ENCODE results near the gene SH2D5. TPM values are rescaled to one million over a fixed set of nuclear protein-coding genes. Genes with fewer than 3 reads are reported as not detected.
A peak's percentile ranks its signal among the peaks of the same experiment; 100 is the strongest.

SH2D5 gene
- total RNA-seq, 1 donor from 2014 or later, result 5.9 TPM

DNA sequence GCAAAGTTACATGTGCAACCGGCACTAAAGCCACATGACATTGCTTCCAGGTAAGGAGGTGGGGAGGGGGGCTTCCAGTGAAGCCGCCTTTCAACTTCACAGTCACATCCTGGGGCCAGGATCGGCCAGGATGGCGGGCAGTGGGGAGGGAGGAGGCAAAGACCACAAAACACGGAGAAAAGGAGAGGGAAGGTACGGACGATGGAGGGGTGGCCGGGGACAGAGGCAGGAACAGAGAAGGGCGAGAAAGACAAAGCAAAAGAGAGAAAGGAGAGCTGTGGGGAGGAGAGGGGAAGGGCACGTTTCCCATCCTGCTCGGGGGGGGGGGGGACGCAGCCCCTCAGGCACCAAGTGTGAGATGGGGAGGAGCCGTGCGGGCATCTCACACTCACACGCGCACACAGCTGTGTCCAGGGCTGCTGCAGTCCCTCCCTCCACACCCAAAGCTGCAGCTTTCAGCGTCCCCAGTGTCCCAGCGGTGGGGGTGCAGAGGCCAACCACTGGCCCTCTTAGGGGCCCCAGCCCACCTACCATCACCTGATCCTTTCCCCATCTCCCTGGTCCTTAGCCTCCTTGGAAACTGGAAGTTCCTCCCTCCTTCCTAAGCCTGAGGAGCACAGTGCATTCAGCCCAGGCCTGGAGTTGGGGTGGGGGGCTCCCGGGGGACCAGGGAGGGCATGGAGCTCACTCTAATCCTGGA, 2.4 kb downstream of the SH2D5 start:
- Mint-ChIP-seq H3K4me1 (ENCODE audit: low read depth, unreplicated experiment) (peaks cover 6% of the 10 kb centered on the region), H3K27ac (ENCODE audit: unreplicated experiment) (no peak overlapping the region), H3K4me3 (ENCODE audit: unreplicated experiment) (peak overlapping the region; percentile 73), H3K27me3 (ENCODE audit: low read depth, unreplicated experiment) (peaks cover 15% of the 10 kb centered on the region), H3K36me3 (ENCODE audit: low read depth, unreplicated experiment) (no peaks in the 10 kb centered on the region), H3K9me3 (ENCODE audit: unreplicated experiment) (no peaks in the 10 kb centered on the region)
- no peak for FAIRE-seq
- H3K4me2 ChIP-seq (ENCODE audit: low read length), result no peak overlapping the region
- no peak overlapping the region for H2AFZ ChIP-seq (ENCODE audit: low read depth, low read length)
- H3K4me3 ChIP-seq (ENCODE audit: insufficient read depth, low read depth, low read length), result no peak overlapping the region
- no peak for DNase-seq (ENCODE audit: low read depth)
- H3K27ac ChIP-seq (ENCODE audit: low read depth, low read length), result no peak overlapping the region
- no peak for TF ChIP-seq EZH2 (IDR thresholded peaks at IDR 0.05; ENCODE audit: insufficient read depth, low read length)
- TF ChIP-seq, protein P1, sequence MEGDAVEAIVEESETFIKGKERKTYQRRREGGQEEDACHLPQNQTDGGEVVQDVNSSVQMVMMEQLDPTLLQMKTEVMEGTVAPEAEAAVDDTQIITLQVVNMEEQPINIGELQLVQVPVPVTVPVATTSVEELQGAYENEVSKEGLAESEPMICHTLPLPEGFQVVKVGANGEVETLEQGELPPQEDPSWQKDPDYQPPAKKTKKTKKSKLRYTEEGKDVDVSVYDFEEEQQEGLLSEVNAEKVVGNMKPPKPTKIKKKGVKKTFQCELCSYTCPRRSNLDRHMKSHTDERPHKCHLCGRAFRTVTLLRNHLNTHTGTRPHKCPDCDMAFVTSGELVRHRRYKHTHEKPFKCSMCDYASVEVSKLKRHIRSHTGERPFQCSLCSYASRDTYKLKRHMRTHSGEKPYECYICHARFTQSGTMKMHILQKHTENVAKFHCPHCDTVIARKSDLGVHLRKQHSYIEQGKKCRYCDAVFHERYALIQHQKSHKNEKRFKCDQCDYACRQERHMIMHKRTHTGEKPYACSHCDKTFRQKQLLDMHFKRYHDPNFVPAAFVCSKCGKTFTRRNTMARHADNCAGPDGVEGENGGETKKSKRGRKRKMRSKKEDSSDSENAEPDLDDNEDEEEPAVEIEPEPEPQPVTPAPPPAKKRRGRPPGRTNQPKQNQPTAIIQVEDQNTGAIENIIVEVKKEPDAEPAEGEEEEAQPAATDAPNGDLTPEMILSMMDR (IDR thresholded peaks at IDR 0.05; ENCODE audit: insufficient read depth, low read depth, low read length), result no peak
- H4K20me1 ChIP-seq (ENCODE audit: insufficient read depth, low read length), result peaks cover 4% of the 10 kb centered on the region
- H3K79me2 ChIP-seq (ENCODE audit: insufficient read depth, low read length), result no peaks in the 10 kb centered on the region
- H3K9me3 ChIP-seq (ENCODE audit: insufficient read depth, low read depth, low read length), result no peaks in the 10 kb centered on the region
- H3K36me3 ChIP-seq (ENCODE audit: insufficient read depth, low read length), result no peaks in the 10 kb centered on the region
- no peak overlapping the region for H3K9ac ChIP-seq (ENCODE audit: low read length)
- H3K27me3 ChIP-seq (ENCODE audit: insufficient read depth, low read length), result peaks cover 5% of the 10 kb centered on the region
- H3K4me1 ChIP-seq (ENCODE audit: insufficient read depth, low read length), result peaks cover 16% of the 10 kb centered on the region

DNA sequence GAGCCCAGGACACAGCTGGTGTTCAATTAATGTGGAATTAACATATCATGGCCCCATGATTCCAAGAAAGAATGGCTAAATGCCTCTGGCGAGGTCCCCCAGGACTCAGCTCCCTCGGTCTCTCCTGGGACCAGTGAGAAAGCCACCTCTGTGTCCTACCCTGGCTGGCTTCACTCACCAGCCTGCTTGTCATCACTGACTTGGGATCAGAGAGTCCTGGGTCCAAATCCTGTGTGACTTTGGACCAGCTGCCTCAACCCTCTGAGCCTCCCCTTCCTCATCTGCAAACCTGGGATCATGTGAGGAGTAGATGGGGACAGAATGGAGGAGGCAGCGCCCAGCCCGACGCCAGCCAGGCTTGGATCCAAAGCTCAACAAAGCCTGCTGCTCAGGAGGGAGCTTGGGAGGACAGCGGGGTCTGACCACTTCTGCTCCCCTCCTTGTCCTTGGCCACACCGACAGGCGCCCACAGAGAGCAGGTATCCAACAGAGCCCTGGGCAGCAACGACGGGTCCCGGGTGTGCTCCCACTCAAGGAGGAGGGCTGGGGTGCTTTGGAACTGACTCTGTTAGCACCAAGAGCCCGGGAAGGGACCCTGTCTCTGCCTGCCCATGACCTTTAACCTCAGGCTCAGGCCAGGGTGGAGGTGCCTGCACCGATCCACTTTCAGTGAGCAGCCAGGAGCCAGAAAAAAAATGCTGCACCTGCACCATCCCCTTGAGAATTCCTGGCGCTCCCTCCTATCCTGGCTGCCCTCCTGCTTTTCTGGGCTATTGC, 3.2 kb downstream of the SH2D5 start:
- TF ChIP-seq, protein P1 (IDR thresholded peaks at IDR 0.05; ENCODE audit: insufficient read depth, low read depth, low read length), result no peak
- peak; percentile 39 for TF ChIP-seq EZH2 (IDR thresholded peaks at IDR 0.05; ENCODE audit: insufficient read depth, low read length)
- H3K9me3 Mint-ChIP-seq (ENCODE audit: unreplicated experiment), result no peaks in the 10 kb centered on the region
- no peak overlapping the region for H3K4me3 ChIP-seq (ENCODE audit: insufficient read depth, low read depth, low read length)
- FAIRE-seq, result no peak
- H3K79me2 ChIP-seq (ENCODE audit: insufficient read depth, low read length), result no peaks in the 10 kb centered on the region
- no peak overlapping the region for H3K4me3 Mint-ChIP-seq (ENCODE audit: unreplicated experiment)
- peaks cover 6% of the 10 kb centered on the region for H3K4me1 Mint-ChIP-seq (ENCODE audit: low read depth, unreplicated experiment)
- no peaks in the 10 kb centered on the region for H3K36me3 ChIP-seq (ENCODE audit: insufficient read depth, low read length)
- no peak overlapping the region for H3K27ac Mint-ChIP-seq (ENCODE audit: unreplicated experiment)
- peaks cover 4% of the 10 kb centered on the region for H4K20me1 ChIP-seq (ENCODE audit: insufficient read depth, low read length)
- DNase-seq (ENCODE audit: low read depth), result no peak
- no peak overlapping the region for H2AFZ ChIP-seq (ENCODE audit: low read depth, low read length)
- H3K27me3 ChIP-seq (ENCODE audit: insufficient read depth, low read length), result peaks cover 5% of the 10 kb centered on the region
- H3K36me3 Mint-ChIP-seq (ENCODE audit: low read depth, unreplicated experiment), result no peaks in the 10 kb centered on the region
- H3K4me1 ChIP-seq (ENCODE audit: insufficient read depth, low read length), result peaks cover 16% of the 10 kb centered on the region
- H3K9ac ChIP-seq (ENCODE audit: low read length), result no peak overlapping the region
- H3K27ac ChIP-seq (ENCODE audit: low read depth, low read length), result no peak overlapping the region
- no peak overlapping the region for H3K4me2 ChIP-seq (ENCODE audit: low read length)
- H3K9me3 ChIP-seq (ENCODE audit: insufficient read depth, low read depth, low read length), result no peaks in the 10 kb centered on the region
- peaks cover 15% of the 10 kb centered on the region for H3K27me3 Mint-ChIP-seq (ENCODE audit: low read depth, unreplicated experiment)
